ENCODE results near the gene EMC1.
"Not testable (repeated sequence)": the region's sequence is repeated elsewhere in the genome, so short reads cannot be mapped to it uniquely, and the experiment has no call there.

EMC1 gene

DNA sequence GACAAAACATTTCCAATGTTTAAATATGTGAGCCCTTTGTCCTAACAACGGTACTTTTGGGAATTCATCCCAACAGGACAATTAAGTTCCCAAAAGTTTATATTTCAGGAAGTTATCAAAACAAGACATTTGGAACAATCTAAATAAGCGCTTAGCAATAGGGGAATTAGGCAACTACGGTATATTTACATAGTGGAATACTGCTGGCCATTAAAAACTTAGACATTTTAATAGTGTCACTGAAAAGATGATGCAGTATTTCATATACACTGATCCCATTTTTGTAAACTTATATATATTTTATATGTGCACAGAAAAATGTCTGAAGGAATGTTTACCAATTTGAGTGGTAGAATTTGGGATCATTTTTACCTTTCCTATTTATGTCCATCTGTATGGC, 62.1 kb downstream of the EMC1 start:
- DNase-seq (ENCODE audit: low spot score): no peak

- DNase-seq (ENCODE audit: low spot score): no peak
These were observed 63.5 kb downstream of the EMC1 start for GRCh38 chr1:19187852-19188251.

GRCh38 chr1:19186001-19186400, 65.3 kb downstream of the EMC1 start:
- DNase-seq (ENCODE audit: low spot score): no peak

GRCh38 chr1:19182223-19182622, 69.1 kb downstream of the EMC1 start:
- no peak for DNase-seq (ENCODE audit: low spot score)

DNA sequence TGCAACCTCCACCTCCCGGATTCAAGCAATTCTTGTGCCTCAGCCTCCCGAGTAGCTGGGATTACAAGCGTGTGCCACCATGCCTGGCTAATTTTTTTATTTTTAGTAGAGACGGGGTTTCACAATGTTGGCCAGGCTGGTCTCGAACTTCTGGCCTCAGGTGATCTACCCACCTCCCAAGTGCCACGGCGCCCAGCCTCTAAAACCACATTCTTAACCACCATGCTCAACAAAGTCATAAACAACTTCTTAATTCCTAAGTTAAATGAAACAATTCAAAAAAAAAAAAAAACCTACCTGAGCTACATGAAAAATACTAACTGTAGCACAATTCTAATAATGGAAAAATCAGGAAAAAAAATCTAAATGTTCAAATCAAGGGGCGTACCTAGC, 71.1 kb downstream of the EMC1 start:
- not testable (repeated sequence) for DNase-seq (ENCODE audit: low spot score)

DNA sequence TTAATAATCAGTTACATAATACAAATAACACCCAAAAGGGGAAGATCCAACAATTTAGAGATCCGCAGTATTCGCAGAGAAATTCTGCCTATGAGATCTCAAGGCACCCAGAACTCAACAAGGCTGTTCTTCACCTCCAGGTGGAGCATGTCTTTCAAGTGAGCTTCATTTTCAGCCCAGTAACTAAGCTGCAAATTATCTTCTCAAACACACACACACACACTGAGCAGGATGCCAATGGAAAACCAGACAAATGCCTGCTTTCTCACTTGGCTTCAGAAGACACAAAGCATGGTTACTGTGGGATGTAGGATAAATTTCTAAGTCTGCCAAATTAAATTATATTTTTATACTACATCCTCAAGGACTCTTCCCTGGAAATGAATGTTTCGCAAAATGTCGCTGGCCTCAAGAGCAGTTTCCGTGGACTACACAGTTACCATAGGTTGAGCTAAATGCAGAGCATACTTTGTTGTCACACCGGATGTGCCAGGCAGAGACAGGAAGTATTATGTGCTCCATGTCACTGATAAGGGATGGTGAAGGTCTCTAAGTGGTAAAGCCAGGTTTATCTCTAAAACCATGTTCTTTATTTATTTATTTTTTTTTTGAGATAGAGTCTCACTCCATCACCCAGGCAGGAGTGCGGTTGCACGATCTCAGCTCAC, 71.6 kb downstream of the EMC1 start:
- DNase-seq (ENCODE audit: low spot score): no peak

GRCh38 chr1:19178734-19179398, 72.5 kb downstream of the EMC1 start:
- no peak for DNase-seq (ENCODE audit: low spot score)

DNA sequence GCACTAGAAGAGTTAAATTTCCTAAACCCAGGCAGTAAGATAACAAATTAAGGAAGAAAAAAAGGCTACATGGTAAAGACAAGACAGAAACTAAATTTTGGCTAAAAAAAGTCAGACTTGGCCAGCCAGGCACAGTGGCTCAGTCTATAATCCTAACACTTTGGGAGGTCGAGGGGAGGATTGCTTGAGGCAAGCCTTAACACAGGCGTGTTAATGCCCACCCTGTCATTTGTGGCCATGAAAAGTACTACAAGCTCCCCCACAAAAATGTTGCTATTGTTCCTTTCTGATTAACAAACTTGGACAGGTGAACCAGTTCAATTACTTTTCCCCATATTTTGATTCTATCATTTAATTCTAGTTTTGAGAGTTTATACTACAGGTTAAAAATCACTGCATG, 73.5 kb downstream of the EMC1 start:
- DNase-seq (ENCODE audit: low spot score): no peak

- no peak for DNase-seq (ENCODE audit: low spot score)
These were observed 81.7 kb downstream of the EMC1 start for GRCh38 chr1:19169642-19170041.

GRCh38 chr1:19167140-19167539, 84.2 kb downstream of the EMC1 start:
- no peak for DNase-seq (ENCODE audit: low spot score)

DNA sequence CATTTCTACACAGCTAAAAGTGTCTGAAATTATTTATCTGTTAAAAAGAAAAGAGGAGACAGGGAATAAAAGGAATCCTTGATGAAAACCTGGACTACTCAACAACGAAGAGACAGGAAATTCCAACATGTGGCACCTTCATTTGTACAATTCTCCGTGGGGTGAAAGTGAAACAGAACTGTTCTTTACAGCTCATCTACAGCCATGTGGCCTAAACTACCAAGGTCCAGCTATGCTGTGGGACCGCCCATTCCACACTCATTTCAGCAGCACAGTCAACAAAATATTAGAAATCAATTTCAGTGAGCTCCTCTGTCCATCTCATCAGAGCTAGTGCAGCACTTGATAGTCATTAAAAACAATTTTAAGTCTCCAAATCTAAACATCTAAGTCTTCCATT, 85.3 kb downstream of the EMC1 start:
- DNase-seq (ENCODE audit: low spot score): no peak

Measured in LoVo (cell line).